Measurements from ENCODE around the gene PLCL1. TPM values are rescaled to one million over a fixed set of nuclear protein-coding genes. Genes with fewer than 3 reads are reported as not detected.

Gene PLCL1
- total and polyA plus RNA-seq, 2 donors (not counting 3 experiments of a cell fraction or from before 2014, with no cell fraction given) = 0.79 to 3.4 TPM

DNA sequence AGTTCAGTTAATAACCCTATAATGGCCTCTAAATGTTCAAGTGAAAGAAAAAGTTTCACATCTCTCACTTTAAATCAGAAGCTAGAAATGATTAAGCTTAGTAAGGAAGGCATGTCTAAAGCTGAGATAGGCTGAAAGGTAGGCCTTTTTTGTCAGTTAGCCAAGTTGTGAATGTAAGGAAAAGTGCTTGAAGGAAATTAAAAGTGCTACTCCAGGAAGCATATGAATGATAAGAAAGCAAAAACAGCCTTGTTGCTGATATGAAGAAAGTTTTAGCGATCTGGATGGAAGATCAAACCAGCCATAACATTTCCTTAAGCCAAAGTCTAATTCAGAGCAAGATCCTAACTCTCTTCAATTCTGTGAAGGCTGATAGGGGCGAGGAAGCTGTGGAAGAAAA is 10.1 kb downstream of the PLCL1 start:
- BruUV-seq (replicated peaks) = no TSS peak

DNA sequence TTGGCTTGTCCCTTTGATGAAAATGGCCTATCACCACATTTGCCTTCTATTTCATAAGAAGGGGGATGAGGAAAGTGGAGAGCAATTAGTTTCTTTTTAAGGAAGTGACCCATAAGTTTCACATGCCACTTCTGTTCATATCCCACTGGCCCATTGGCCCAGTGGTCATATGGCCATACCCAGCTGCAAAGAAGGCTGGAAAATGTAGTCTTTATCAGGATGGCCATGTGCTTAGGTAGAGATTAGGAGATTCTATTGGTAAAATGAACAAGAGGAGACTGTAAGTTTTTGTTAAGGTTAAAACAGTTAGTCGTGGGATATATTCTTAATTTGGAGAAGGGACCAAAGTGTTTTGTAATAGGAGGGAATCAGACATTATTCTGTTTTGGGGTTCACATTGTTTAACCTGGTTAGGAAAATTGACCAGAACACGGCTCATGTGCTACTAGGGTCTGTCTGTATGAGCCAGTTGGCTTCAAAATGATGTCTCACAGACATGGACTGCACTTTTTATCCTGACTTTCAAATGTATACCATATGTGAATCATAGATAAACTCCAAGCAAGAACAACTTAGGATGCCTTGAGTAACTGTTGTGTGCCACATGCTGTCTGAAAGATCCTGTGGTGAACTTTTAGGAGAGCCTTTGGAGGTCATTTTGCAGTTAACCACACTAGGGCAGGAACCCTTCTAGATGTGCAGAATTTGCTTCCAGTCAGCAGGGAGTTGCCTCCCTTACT is 17.3 kb downstream of the PLCL1 start:
- DNase-seq (ENCODE audit: low read depth, low spot score) (no peak), FAIRE-seq (no peak)
- no TSS peak for BruUV-seq (replicated peaks)
- no peak overlapping the region for H3K9ac ChIP-seq (replicated peaks; ENCODE audit: extremely low read depth, insufficient read depth, low read length)
- H2AFZ ChIP-seq (ENCODE audit: low read depth, low read length) = no peak overlapping the region
- intact Hi-C loops (cut with micrococcal nuclease) = no loop called here
- no peaks in the 10 kb centered on the region for H3K9me3 ChIP-seq (replicated peaks; ENCODE audit: control insufficient read depth, insufficient read depth, low read length)
- dilution Hi-C loops (cut with MboI; ENCODE audit: extremely low pct_ligation_motif_present, low sequenced_read_pairs) = no loop called here
- ChIA-PET CTCF (interaction anchor here (1.4 kb wide), 1 partner anchor 8 kb away, joined by 4 read pairs; no protein-coding TSS in a partner anchor), POLR2A (no interaction called here)
- H4K20me1 ChIP-seq (replicated peaks; ENCODE audit: control insufficient read depth, extremely low read depth, insufficient read depth, low read length) = no peaks in the 10 kb centered on the region
- H3K9me1 ChIP-seq (replicated peaks; ENCODE audit: control insufficient read depth, extremely low read depth, insufficient read depth, low read length) = no peaks in the 10 kb centered on the region
- no peaks in the 10 kb centered on the region for H3K4me1 ChIP-seq (ENCODE audit: control insufficient read depth, extremely low read depth, insufficient read depth, low read length)
- TF ChIP-seq POLR2AphosphoS5 (IDR thresholded peaks at IDR 0.05; ENCODE audit: insufficient read depth, low read depth, low read length) = no peak
- no peak for TF ChIP-seq GATA2 (IDR thresholded peaks at IDR 0.05; ENCODE audit: insufficient read depth, insufficient read length, low read depth, low read length)
- no peak overlapping the region for H3K4me3 ChIP-seq (replicated peaks in 1 of 3; ENCODE audit: insufficient read depth in 1 of 3, low read depth in 1 of 3, low read length in 3 of 3)
- no peaks in the 10 kb centered on the region for H3K79me2 ChIP-seq (ENCODE audit: control insufficient read depth, insufficient read depth, low read length)
- no peak overlapping the region for H3K27ac ChIP-seq (ENCODE audit: insufficient read depth, low read depth, low read length)
- H3K4me2 ChIP-seq (ENCODE audit: insufficient read depth, low read length) = no peak overlapping the region
- H3K27me3 ChIP-seq (ENCODE audit: control insufficient read depth in 2 of 2, insufficient read depth in 2 of 2, low read length in 2 of 2) = no peaks in the 10 kb centered on the region
- no peaks in the 10 kb centered on the region for H3K36me3 ChIP-seq (ENCODE audit: control insufficient read depth in 2 of 2, extremely low read depth in 1 of 2, insufficient read depth in 2 of 2, low read length in 2 of 2)

More for the DNA sequence above, 10.1 kb downstream of the PLCL1 start:
- FAIRE-seq = peak; percentile 69
- ChIA-PET POLR2A (no interaction called here), CTCF (interaction anchor here (0.8 to 3.0 kb wide), 6 partner anchors 10 to 313 kb away, joined by 3 to 13 read pairs (median 4); no protein-coding TSS in a partner anchor)
- Histone ChIP-seq H3K36me3 (ENCODE audit: control insufficient read depth in 2 of 2, extremely low read depth in 1 of 2, insufficient read depth in 2 of 2, low read length in 2 of 2) (no peaks in the 10 kb centered on the region), H3K4me1 (ENCODE audit: control insufficient read depth, extremely low read depth, insufficient read depth, low read length) (peaks cover 2% of the 10 kb centered on the region), H2AFZ (ENCODE audit: low read depth, low read length) (no peak overlapping the region), H3K4me3 (replicated peaks in 1 of 3; ENCODE audit: insufficient read depth in 1 of 3, low read depth in 1 of 3, low read length in 3 of 3) (no peak overlapping the region), H3K9ac (replicated peaks; ENCODE audit: extremely low read depth, insufficient read depth, low read length) (no peak overlapping the region), H3K4me2 (ENCODE audit: insufficient read depth, low read length) (no peak overlapping the region), H3K27ac (ENCODE audit: insufficient read depth, low read depth, low read length) (no peak overlapping the region), H3K79me2 (ENCODE audit: control insufficient read depth, insufficient read depth, low read length) (no peaks in the 10 kb centered on the region), H4K20me1 (replicated peaks; ENCODE audit: control insufficient read depth, extremely low read depth, insufficient read depth, low read length) (no peaks in the 10 kb centered on the region), H3K9me3 (replicated peaks; ENCODE audit: control insufficient read depth, insufficient read depth, low read length) (no peaks in the 10 kb centered on the region), H3K9me1 (replicated peaks; ENCODE audit: control insufficient read depth, extremely low read depth, insufficient read depth, low read length) (no peaks in the 10 kb centered on the region), H3K27me3 (ENCODE audit: control insufficient read depth in 2 of 2, insufficient read depth in 2 of 2, low read length in 2 of 2) (no peaks in the 10 kb centered on the region)
- intact Hi-C loops (cut with micrococcal nuclease) = no loop called here
- DNase-seq (ENCODE audit: low read depth, low spot score) = peak; percentile 62
- dilution Hi-C loops (cut with MboI; ENCODE audit: extremely low pct_ligation_motif_present, low sequenced_read_pairs) = no loop called here
- no peak for TF ChIP-seq POLR2AphosphoS5 (IDR thresholded peaks at IDR 0.05; ENCODE audit: insufficient read depth, low read depth, low read length)
- peak; percentile 45 for TF ChIP-seq GATA2 (IDR thresholded peaks at IDR 0.05; ENCODE audit: insufficient read depth, insufficient read length, low read depth, low read length)
- TF ChIP-seq POLR2A (IDR thresholded peaks at IDR 0.05; ENCODE audit: low read depth, low read length) = no peak
- no peak for TF ChIP-seq EZH2 (IDR thresholded peaks at IDR 0.05; ENCODE audit: borderline replicate concordance, low read depth, low read length, severe bottlenecking)
